HG03521 (cell line): ENCODE measurements around the gene SEZ6L.
"Not testable (repeated sequence)": the region's sequence is repeated elsewhere in the genome, so short reads cannot be mapped to it uniquely, and the experiment has no call there.

ENCODE experiments used
- ATAC-seq: cut with Tn5 transposase; IDR thresholded peaks from one replicate; pipeline ENCODE4 v1.9.1; 2021; ENCODE audit warnings: mild to moderate bottlenecking, moderate library complexity; ENCODE audit not compliant: unreplicated experiment

SEZ6L gene

DNA sequence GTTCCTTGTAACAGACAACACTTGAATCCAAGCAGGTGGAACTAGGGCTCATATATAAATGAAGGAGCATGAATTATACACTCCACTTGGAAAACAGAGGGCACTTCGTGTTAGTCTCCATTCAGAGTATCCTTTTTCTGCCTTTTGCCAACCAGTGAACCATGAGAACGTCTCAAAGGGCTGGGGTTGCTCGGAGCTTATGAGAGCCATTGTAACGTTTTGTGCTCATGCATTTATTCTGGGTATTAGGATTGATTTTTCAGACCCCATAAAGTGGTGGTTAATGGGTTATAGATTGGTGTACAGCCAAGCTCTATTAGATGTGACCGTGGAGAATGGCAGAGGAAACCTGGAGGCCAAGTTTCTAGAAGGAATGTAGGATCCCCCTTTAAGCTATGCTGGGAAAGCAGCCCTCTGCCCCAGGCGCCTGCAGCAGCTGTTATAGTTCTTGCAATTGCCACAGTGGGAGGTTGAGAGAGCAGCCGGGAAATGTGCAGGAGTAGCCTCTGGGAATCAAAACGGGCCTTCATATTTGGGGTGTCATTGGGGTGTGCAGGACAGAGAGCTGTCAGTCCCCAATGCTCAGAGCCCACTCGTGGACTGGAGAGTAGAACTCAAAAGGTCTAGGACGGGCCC lies 205.2 kb downstream of the SEZ6L start:
- ATAC-seq, result no peak

DNA sequence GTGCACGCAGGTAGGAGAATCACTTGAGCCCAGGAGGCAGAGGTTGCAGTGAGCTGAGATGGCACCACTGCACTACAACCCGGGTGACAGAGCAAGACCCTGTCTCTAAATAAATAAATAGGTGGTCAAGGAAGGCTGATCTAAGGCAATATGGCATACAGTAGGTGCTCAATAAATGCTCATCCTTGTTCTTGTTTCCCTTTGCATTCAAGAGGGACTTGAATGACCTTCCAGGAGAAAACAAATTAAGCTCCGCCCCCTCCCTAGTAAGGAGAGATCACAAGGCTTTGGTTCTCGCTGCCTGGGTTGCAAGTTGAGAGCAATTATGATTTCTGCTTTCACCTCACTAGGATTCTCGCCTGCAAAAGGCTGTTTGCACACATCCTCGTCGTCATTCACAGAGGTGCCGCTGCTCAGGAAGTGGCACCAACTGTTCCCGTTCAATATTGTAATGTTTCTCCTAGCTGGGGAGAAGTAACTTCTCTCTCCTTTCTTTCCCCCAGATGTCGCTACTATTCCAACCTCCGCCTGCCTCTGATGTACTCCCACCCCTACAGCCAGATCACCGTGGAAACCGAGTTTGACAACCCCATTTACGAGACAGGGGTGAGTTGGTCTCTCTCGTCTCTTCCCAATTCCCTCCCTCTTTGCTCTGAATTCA lies 208.0 kb downstream of the SEZ6L start:
- ATAC-seq, result no peak

DNA sequence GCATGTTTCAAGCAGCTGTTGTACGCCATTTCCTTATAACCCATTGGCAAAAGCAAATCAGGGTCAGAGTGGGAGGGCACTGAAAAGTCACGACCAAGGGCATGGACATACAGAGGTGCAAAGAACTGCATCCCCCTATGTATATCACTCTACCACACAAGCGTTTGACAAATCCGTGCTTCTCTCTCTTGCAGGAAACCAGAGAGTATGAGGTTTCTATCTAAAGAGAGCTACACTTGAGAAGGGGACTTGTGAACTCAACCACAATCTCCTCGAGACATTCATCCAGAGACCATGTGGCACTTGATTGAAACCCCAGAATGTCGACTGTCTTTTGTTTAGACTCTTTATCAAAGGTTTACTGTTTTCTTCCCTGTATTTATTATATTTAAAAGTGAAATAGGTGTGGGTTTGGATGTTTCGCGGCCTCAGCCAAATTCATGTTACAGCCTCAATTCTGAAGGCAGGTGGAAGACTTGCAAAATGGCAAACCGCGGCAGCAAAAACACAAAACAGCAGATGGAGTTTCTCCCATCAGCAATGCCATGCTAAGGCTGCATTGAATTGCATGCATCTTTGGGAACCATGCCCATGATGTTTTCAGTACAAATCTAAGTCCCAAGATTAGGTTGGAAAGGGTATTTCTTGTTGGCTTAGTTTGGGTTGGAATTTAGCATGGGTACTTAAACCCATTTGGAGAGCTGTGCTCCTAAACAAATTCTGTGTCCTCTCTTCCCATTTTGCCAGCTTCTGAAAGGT lies 211.0 kb downstream of the SEZ6L start:
- no peak for ATAC-seq

DNA sequence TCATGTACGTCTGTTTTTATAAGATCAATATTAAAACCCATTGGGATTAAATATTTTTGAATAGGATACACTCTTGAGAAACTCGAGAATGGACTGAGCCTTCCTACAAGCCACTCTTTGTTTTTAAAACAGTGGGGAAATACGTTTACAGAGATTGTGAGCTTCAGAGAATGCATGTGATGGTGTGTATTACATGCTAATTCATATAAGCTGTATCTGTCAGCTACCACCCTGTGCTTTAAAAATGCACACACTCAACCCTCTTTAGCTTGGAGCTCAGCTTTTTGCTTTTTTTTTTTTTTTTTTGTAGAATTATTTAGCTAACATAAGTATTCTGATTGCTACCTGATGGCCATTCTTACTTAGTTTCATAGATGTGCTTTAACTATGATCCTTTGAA lies 213.5 kb downstream of the SEZ6L start:
- ATAC-seq, result no peak

DNA sequence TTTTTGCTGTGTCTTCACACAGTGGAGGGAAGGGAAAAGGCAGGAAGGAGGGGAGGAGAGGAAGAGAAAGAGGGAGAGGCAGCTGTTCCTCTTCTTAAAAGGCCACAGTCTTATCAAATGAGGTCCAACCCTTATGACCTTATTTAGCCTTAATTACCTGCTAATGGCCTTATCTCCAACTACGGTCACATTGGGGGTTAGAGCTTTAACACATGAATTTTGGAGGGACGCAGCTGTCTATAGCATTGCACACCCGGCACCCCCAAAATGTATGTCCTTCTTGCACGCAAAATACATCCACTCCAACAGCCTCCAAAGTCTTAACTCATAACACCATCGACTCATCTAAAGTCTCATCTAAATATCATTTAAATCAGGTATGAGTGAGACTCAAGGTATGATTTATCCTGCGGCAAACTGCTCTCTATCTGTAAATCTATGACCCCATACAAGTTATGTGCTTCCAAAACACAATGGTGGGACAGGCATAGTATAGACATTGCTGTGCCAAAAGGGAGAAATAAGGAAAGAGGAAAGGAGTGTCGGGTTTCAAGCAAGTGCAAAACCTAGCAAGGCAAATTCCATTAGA lies 214.8 kb downstream of the SEZ6L start:
- no peak for ATAC-seq

DNA sequence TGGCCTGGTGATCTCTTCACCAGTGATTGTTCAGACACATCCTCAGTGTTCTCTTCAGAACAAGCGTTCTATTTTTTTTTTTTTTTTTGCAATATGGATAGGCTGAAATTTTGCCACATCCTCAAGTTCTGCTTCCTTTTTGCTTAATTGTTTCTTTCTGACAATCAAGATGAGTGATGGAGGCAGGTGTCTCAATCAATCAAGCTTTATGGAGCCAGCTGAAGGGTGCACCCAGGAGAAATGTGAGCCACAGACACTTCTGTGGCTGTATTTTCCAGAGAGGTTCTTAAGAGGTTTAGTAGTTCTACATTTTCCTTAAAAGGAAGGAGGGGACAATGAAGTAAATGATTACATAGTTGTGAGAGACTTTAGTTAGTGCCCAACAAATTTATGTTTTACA lies 215.9 kb downstream of the SEZ6L start:
- no peak for ATAC-seq

DNA sequence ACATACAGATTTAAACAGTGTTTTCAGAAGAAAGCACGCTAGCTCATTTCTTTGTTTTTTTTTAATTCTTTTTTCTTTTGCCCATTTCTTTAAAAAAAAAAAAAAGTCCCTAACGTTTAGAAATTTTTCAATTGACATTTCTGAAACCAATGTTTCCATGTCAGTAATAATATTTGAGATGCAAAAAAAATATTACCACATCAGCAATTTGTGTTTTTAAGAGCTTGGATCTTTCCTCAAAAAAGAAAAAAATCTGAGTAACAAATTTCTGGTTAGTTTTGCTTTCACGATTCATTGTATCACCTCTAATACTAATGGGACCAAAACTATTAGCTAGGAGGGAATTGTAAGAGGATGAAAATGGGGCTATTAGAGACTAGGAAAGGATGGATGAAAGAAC lies 219.9 kb downstream of the SEZ6L start:
- ATAC-seq, result no peak

DNA sequence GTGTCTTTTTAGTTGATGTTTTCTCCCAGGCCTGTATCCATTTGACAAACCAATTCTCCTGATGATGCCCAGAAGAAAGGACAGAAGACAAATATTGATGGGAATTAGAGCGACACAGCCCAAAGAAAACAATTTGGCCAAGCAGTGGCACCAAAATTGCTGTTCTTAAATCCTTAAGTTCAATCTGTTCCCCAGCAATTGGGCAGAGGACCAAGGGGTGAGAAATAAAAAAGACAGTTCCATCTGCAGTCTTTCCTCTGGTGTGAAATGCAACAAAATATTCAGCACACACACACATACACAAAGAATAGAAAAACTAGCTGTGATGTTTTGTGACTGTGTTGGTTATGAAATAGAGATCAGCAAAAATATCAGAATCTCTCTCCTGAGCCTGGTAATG lies 221.8 kb downstream of the SEZ6L start:
- no peak for ATAC-seq

DNA sequence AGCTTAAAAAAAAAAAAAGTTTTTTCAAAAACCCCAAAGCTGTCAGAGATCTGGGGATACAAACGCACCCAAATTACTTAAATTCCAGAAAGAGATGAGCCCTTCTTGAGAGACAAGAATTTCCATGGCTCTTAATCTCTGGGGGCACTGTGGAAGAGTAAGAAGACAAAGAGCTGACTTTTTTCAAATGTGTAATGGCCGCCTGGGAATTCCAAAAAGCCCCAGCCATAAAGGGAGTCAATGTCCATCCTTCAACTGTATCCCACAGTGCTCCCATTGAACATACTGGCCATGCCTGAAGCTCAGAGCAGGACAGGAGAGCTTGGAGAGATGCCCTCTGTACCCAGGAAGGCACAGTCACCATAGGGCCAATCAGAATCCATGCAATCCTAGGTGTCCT lies 222.4 kb downstream of the SEZ6L start:
- no peak for ATAC-seq

DNA sequence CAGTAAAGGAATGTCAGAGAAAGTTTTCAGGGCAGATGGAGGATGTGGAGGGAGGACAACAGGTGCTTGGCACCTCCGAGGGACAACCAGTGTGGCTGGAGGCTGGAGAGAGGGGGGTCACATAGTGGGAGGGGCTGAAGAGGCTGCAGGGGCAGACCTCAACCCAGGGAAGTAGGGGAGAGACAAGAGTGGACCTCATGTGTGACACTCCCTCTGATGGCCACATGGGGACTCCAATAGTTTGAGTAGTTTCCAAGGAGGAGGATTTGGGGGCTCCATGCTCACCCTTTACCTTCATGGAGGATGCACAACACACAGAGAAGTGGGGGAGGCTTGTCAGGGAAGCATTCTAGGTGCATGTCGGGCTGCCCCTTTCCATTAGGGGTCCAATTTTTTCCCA lies 224.7 kb downstream of the SEZ6L start:
- no peak for ATAC-seq

DNA sequence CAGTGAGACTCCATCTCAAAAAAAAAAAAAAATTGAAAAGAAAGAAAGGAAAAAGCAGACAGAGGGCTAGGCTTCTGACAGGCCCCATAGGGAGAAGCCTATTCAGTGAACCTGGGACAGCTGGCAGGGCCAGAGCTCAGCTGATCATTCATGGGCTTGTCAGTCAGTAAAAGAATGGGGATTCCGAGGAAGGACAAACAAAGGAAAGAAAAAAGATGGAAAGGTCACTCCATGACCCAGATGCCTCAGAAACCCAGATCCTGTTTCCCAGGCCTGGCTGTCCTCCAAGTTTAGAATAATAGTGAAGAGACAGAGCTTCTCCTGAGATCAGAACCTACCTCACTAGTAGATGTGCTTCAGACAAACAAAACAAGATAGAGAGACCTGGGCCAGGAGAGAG lies 225.5 kb downstream of the SEZ6L start:
- no peak for ATAC-seq

DNA sequence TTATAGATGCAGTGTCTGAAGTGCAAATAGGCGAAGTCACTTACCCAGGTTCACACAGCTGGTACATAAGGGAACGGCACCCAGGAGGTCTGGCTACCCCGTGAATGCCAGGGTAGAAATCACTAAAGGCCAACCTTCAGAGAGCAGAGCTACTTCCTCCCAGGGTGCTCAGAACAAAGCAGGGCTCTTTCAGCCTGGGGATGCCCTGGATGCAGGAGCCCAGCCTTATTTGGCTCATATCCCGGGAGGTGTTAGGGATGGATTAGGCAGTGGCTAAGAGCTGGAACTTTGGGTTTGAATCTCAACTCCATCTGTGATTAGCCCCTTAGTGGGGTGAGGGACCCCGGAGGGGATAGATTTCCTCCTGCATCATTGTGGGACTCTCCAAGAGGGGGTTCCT lies 226.7 kb downstream of the SEZ6L start:
- ATAC-seq, result no peak

DNA sequence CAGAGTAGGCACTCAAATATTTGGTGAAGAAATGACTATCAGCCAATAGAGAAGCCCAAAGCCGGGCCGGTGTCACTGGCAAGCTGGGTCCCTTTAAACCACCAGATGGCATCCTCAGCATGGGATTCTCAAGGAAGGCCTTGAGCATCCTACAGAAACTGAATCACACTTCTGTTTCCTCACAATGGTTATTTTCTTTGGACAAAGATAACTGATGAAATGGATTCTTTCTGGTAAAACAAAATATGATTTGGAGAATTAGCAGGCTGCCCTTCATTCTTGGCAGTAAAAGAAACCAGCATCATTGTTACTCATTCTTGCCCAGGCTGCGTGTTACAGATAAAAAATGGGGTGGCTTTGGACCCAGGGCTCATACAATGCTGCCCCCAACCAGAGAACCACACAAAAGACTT lies 229.5 kb downstream of the SEZ6L start:
- no peak for ATAC-seq

DNA sequence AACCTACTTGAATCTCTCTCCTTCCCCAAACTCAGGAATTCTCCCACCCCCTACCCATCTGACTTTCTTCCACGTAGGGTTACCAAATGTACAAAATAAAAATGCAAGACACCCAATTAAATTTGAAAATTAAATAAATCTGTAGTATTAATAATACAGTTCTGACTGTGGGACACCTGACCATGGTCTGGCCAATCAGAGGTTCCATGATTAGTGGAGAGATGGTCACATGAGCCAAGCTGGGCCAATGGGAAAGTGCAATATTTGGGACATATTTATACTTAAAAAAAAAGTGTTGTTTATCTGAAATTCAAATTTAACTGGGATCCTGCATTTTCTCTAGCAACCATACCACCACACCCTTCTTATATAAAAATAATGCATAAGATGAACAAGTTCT lies 230.0 kb downstream of the SEZ6L start:
- no peak for ATAC-seq

DNA sequence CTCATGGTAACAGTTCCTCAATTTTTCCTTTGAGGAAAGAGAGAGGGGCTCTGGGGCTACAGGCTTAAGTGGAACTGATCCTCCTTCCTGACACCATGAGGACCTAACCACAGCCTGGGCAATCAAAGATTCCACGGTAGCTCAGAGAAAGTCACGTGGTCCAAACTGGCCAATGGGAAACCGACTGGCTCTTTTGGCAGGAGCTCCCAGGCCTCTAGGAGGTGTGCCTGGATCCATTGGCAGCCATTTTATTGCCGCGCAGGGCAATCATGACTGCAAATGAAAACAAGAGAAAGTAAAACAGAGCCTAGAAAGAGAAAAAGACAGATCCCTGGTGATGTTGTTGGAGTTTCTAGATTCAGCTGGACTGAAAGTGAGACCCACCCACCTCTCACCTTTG lies 232.5 kb downstream of the SEZ6L start:
- ATAC-seq, result no peak

DNA sequence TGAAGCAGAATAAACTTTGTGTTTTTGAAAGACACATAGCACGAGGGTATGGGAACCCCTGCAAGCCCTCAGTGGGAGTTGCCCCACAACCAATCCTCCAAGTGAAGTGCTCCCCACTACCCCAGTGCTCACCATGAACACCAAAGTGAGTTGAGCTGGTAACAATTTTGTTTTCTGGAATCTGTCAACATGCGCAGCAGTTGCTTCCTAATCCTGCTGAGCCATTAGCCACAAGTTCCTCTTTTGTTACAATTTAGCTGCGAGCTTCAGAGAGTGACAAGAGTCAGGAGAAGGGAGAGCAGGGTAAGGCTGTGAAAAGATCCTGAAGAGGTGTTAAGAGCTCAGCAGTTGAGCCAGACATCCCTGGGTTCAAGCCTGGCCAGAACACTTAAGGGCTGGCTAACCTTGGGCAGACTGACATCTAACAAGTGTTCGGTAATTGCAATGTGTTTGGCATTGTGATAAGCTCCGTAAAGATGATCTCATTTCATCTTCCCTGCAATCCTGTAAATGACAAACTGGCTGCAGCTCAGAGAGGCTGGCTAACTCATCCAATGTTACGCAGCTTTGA lies 235.7 kb downstream of the SEZ6L start:
- no peak for ATAC-seq

DNA sequence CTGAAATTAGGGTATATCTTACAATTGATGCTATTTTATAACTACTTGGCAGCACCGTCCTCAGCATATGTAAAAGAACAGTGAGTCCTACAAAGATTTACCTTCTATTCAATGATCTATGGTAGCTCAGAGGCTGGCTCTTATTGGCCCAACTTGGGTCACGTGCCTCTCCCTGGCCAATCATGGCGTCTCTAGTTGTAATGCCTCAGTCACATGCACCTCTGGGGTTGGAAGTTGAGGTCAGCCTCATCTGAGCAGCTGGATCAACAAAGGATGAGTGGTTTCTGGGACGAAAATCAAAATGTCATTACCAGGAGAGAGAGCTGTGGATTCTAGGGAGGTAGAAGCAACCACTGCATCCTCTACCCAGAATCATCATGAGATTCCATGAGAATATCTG lies 236.9 kb downstream of the SEZ6L start:
- no peak for ATAC-seq

DNA sequence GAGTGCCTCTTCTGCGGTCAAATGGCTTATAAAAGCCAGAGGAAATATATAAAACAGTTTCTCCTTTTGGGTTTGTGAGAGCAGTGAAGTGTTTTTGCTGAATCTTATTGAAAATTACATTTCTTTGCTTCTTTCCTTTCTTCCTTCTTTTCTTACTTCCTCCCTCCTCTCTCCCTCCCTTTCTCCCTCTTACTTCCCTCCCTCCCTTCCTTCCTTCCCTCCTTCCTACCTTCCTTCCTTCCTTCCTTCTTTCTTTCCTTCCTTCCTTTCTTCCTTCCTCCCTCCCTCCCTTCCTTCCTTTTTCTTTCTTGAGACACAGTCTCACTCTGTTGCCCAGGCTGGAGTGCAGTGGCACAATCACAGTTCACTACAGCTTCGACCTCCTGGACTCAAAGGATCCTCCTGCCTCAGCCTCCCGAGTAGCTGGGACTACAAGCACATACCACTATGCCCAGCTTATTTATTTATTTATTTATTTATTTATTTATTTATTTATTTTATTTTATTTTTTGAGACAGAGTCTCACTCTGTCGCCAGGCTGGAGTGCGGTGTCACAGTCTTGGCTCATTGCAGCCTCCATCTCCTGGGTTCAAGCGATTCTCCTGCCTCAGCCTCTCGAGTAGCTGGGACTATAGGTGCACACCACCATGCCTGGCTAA lies 239.4 kb downstream of the SEZ6L start:
- ATAC-seq, result not testable (repeated sequence)

DNA sequence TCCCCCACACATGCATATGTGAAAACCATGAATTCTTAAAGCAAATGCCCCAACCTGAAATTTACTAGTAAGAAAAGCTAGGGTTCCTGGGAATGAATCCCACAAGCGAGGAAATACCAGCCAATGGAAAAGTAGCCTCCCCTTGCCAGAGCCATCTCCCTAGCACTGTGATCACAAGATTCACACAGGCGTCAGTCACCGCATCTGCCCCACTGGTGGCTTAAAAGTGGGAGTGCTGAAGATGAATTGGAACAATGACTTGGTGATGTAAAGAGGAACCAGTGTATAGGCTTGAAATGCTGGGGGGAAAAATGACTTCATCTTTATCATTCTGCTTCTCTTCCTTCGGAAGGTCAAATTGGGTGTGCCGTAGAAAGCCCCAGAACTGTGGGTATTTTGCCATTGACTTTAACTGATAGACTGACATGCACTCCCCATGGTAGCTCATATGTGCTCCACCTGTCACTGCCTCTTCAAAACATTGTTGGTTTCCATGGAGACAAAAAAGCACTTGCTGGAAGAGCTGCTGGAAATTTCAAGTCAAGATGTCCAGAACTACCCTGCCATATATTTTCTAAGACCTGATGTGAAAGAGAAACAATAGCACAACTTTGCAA lies 240.6 kb downstream of the SEZ6L start:
- no peak for ATAC-seq

DNA sequence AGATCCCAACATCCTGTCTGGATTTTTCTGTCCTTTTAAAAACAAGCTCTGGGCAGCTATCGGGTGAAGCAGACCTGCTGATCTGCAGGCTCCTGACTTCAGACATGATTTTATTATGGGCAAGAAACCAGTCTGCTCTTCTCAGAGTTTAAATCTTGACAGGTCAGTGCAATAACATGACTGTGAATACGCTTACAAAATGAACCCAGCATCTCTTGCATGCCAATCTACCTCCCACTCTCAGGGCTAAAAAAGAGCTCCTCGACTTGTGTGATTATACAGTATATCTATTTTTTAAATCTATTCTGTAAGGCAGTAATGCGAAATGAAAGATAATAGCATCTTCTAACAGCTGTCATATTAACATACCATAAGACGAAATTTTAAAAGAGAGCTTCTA lies 241.1 kb downstream of the SEZ6L start:
- no peak for ATAC-seq

DNA sequence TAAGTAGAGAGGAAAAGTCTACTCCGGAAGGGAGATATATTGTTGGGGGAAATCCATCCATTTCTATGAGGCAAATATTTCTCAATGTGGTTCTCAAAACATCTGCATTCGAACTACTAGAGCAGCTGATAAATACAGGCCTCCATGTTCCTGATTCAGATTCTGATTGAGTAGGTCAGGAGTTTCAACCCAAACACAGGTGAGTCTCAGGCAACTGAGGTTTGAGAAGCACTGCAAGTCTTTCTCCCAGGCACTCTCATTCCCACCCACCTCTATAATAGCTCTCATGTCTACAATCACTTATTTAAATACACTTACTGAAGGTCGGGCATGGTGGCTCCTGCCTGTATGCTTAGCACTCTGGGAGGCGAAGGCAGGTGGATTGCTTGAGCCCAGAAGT lies 245.1 kb downstream of the SEZ6L start:
- no peak for ATAC-seq
